K562 (cell line): ENCODE data around the gene SHANK3. TPM values are rescaled to one million over a fixed set of nuclear protein-coding genes. Genes with fewer than 3 reads are reported as not detected.

Experiments used
- ATAC-seq: fragments of 200-7000 bp; cut with Tn5 transposase; 3 replicates; pipeline ENCODE4 v1.9.1; 2020; ENCODE audit warnings: moderate library complexity
- BruUV-seq: library from RNA; stranded (reverse); fragments of 400-500 nt; replicated peaks from 2 replicates; lab custom pipeline; 2021; lab: Mats Ljungman, UMichigan
- CTCF ChIA-PET: fragments of 300-600 bp; formaldehyde crosslinking; extraction: SDS; loops from one replicate; lab custom pipeline; 2021; ENCODE audit warnings: low intra/inter-chr PET ratio; lab: Yijun Ruan, JAX
- POLR2A ChIA-PET: fragments of 300-600, 350-650 bp; sonication (Branson Sonifier 250); formaldehyde crosslinking; extraction: SDS; loops from one replicate; lab custom pipeline; 2021; ENCODE audit warnings: antibody characterized with exemption, inconsistent platforms; lab: Yijun Ruan, JAX
- DNase-seq, 4 experiments: peaks; one replicate each; pipeline versions ENCODE4 v3.0.0 to v3.0.0-alpha.2; 2011 to 2018; ENCODE audit warnings: low spot score in 3 of 4, mixed read lengths in 3 of 4; ENCODE audit errors: extremely low read depth in 1 of 4
- FAIRE-seq: peaks from 2 replicates; lab custom pipeline; 2011; peaks lifted over from hg19 to GRCh38; lab: Jason Lieb, UNC
- H2AFZ ChIP-seq: 2 replicates; pipeline ENCODE4 v1.6.0; 2011; ENCODE audit warnings: low read depth, low read length, control low read depth, inconsistent platforms
- H3K27ac ChIP-seq: fragments of 200-600 bp; 3 replicates; pipeline ENCODE4 v1.8.0; 2011; ENCODE audit warnings: low read depth, mild to moderate bottlenecking, control low read depth, inconsistent platforms, low read length, moderate library complexity, mixed read lengths; ENCODE audit errors: extremely low read depth
- H3K27me3 ChIP-seq, 2 experiments: fragments of 300-600 bp in 1 of 2; 2 replicates in 1 of 2; 3 replicates in 1 of 2; pipeline versions ENCODE4 v1.6.0 to v1.8.0; 2011; ENCODE audit warnings: inconsistent platforms in 2 of 2, low read length in 2 of 2, mild to moderate bottlenecking in 1 of 2, mixed read lengths in 1 of 2, moderate library complexity in 1 of 2; ENCODE audit not compliant: control insufficient read depth in 2 of 2, insufficient read depth in 2 of 2
- H3K36me3 ChIP-seq: fragments of 300-600 bp; 3 replicates; pipeline ENCODE4 v1.8.0; 2011; ENCODE audit warnings: mild to moderate bottlenecking, low read length, inconsistent platforms; ENCODE audit not compliant: control insufficient read depth, insufficient read depth
- H3K4me1 ChIP-seq, 2 experiments: fragments of 200-600 bp in 1 of 2; replicated peaks in 1 of 2; 2 replicates in 1 of 2; 3 replicates in 1 of 2; pipeline versions ENCODE4 v1.5.1 to v1.8.0; 2011; ENCODE audit warnings: inconsistent platforms in 2 of 2, low read length in 2 of 2, mild to moderate bottlenecking in 1 of 2, mixed read lengths in 1 of 2, moderate library complexity in 1 of 2; ENCODE audit not compliant: control insufficient read depth in 2 of 2, insufficient read depth in 2 of 2
- H3K4me2 ChIP-seq: 2 replicates; pipeline ENCODE4 v1.6.1; 2011; ENCODE audit warnings: low read length, control low read depth, inconsistent platforms, mixed read lengths; ENCODE audit not compliant: insufficient read depth
- H3K4me3 ChIP-seq: fragments of 200-600 bp; sonication (generic), shearing (Covaris generic); 2 replicates; pipeline ENCODE4 v1.5.1; 2016; ENCODE audit warnings: control low read depth, inconsistent platforms
- H3K79me2 ChIP-seq: fragments of 200-600 bp; 3 replicates; pipeline ENCODE4 v1.8.0; 2011; ENCODE audit warnings: low read length, inconsistent platforms; ENCODE audit not compliant: control insufficient read depth, insufficient read depth
- H3K9ac ChIP-seq, 2 experiments: 2 replicates each; pipeline versions ENCODE4 v1.6.0 to v1.6.1; 2011; ENCODE audit warnings: low read depth in 2 of 2, low read length in 2 of 2, control low read depth in 1 of 2, inconsistent platforms in 1 of 2, mild to moderate bottlenecking in 1 of 2, mixed read lengths in 1 of 2; ENCODE audit not compliant: insufficient read depth in 1 of 2
- H3K9me1 ChIP-seq: one replicate; pipeline ENCODE4 v1.6.0; 2011; ENCODE audit warnings: inconsistent platforms, mild to moderate bottlenecking, low read length, moderate library complexity; ENCODE audit not compliant: control insufficient read depth, insufficient read depth
- H3K9me3 ChIP-seq: replicated peaks from 2 replicates; pipeline ENCODE4 v1.5.1; 2011; ENCODE audit warnings: low read depth, low read length, inconsistent platforms; ENCODE audit not compliant: control insufficient read depth, insufficient read depth
- H4K20me1 ChIP-seq: replicated peaks from 2 replicates; pipeline ENCODE4 v1.6.1; 2011; ENCODE audit warnings: low read length, inconsistent platforms, mixed read lengths; ENCODE audit not compliant: control insufficient read depth, insufficient read depth
- BRD4 ChIP-seq: fragments of 200-600 bp; sonication (generic); IDR thresholded peaks from 2 replicates; pipeline ENCODE4 v1.6.1; 2017; ENCODE audit warnings: inconsistent platforms
- BRF1 ChIP-seq: IDR thresholded peaks from 3 replicates; pipeline ENCODE4 v1.6.1; 2011; ENCODE audit warnings: borderline replicate concordance, mild to moderate bottlenecking; ENCODE audit not compliant: insufficient read length; ENCODE audit errors: extremely low read depth
- CBX1 ChIP-seq: sonication (generic); IDR thresholded peaks from 2 replicates; pipeline ENCODE4 v1.6.1; 2016; ENCODE audit warnings: antibody characterized with exemption, low read depth, mild to moderate bottlenecking
- CBX3 ChIP-seq, 2 experiments: IDR thresholded peaks; 1 replicate in 1 of 2; 2 replicates in 1 of 2; pipeline ENCODE4 v1.6.1; 2012; ENCODE audit warnings: inconsistent platforms in 2 of 2, low read length in 2 of 2, borderline replicate concordance in 1 of 2, control low read depth in 1 of 2
- DEAF1 ChIP-seq: fragments of 450-650 bp; formaldehyde crosslinking; IDR thresholded peaks from 2 replicates; pipeline ENCODE4 v1.4.0; 2020; ENCODE audit warnings: mild to moderate bottlenecking, moderate library complexity
- PHF20 ChIP-seq: fragments of 450-650 bp; IDR thresholded peaks from 2 replicates; pipeline ENCODE4 v1.6.1; 2018; ENCODE audit not compliant: partially characterized antibody
- RBM17 ChIP-seq: fragments of 200-400 bp; formaldehyde crosslinking; IDR thresholded peaks from 2 replicates; pipeline ENCODE4 v1.6.1; 2017; ENCODE audit warnings: low read depth, mild to moderate bottlenecking, low read length, borderline replicate concordance
- SMARCA4 ChIP-seq: fragments of 450-650 bp; IDR thresholded peaks from 2 replicates; pipeline ENCODE4 v1.6.1; 2016
- TGIF2 ChIP-seq: sonication (generic); formaldehyde crosslinking; IDR thresholded peaks from 2 replicates; pipeline ENCODE4 v1.8.1; 2022; ENCODE audit warnings: mild to moderate bottlenecking, missing genetic modification reagents, moderate library complexity
- ZNF165 ChIP-seq: fragments of 250-450 bp; sonication (Bioruptor Pico); IDR thresholded peaks from 2 replicates; pipeline ENCODE4 v1.4.0; 2020; ENCODE audit warnings: borderline replicate concordance
- ZNF384 ChIP-seq: IDR thresholded peaks from 2 replicates; pipeline ENCODE4 v1.6.1; 2012; ENCODE audit warnings: low read depth, low read length, improper control_type of control experiment
- WGBS: fragments of 100-300 bp; shearing (Covaris generic); methylation state at CpG from one replicate; pipeline ENCODE4 v1.1.6; 2016; ENCODE audit warnings: low coverage, mixed read lengths; ENCODE audit not compliant: insufficient coverage; ENCODE audit errors: missing lambda C conversion rate; 5-methylcytosine and 5-hydroxymethylcytosine counted together
- in situ Hi-C: fragments of 300-500 bp; cut with MboI; formaldehyde crosslinking; loops from 4 replicates; pipeline ENCODE4 v1.15.0; 2018; ENCODE audit warnings: inconsistent platforms, mixed read lengths
- intact Hi-C: fragments of 100-400 bp; cut with micrococcal nuclease; formaldehyde crosslinking; loops from 2 replicates; pipeline ENCODE4 v1.14.2; 2022
- polyA plus RNA-seq, 8 experiments: library from polyadenylated mRNA; depleted of rRNA in 4 of 8; stranded (reverse) in 5 of 8; unstranded in 3 of 8; fragments of >200 nt; fragmentation: Nextera tagmentation in 2 of 8; fragmentation: Illumina TruSeq in 1 of 8; extraction: Ambion mirVana in 2 of 8; extraction: Trizol in 1 of 8; gene quantifications; 2 replicates each; pipeline versions ENCODE4 v1.2.1 to v1.2.3, GENCODE V29; 2011 to 2014; ENCODE audit warnings: inconsistent platforms in 1 of 8, missing spikeins in 1 of 8
- total RNA-seq, 7 experiments: library from RNA; depleted of rRNA in 6 of 7; stranded (reverse); fragments of >200 nt in 6 of 7; fragmentation: Illumina TruSeq in 2 of 7; extraction: Trizol in 2 of 7; gene quantifications; 2 replicates each; pipeline versions ENCODE4 v1.2.1 to v1.2.3, GENCODE V29; 2011 to 2021; ENCODE audit warnings: low replicate concordance in 1 of 7

The SHANK3 gene
- total and polyA plus RNA-seq, 9 of the 15 experiments (the other 6 are each of a cell fraction or from before 2014, with no cell fraction given), result 0.01 to 0.07 (median 0.03) TPM; not detected in 6

- in situ Hi-C loops (no loop called here), intact Hi-C loops (no loop called here)
- 37% methylated on average over 10 of the region's 12 CpGs for WGBS
- DNase-seq, result no peak
- no peak overlapping the region for H3K9ac ChIP-seq
- H3K79me2 ChIP-seq, result no peaks in the 10 kb centered on the region
- H3K36me3 ChIP-seq, result no peaks in the 10 kb centered on the region
- POLR2A ChIA-PET, result no interaction called here
- TF ChIP-seq PHF20 (no peak), RBM17 (no peak), ZNF165 (CRISPR knock-in tag) (no peak), CBX3 (IDR thresholded peaks at IDR 0.05; ENCODE audit: borderline replicate concordance in 1 of 2, low read length in 2 of 2) (no peak), SMARCA4 (no peak), CBX1 (no peak), TGIF2 (CRISPR knock-in tag) (no peak), ZNF384 (no peak), DEAF1 (CRISPR knock-in tag) (no peak), BRF1 (no peak), BRD4 (no peak)
- no peaks in the 10 kb centered on the region for H3K9me1 ChIP-seq
- no peaks in the 10 kb centered on the region for H3K4me1 ChIP-seq
- no peak for FAIRE-seq
- H3K27ac ChIP-seq, result no peak overlapping the region
- H3K4me2 ChIP-seq, result no peak overlapping the region
- BruUV-seq, result no TSS peak
- H3K27me3 ChIP-seq, result no peaks in the 10 kb centered on the region; a peak in 2 of 5 replicates
- no peaks in the 10 kb centered on the region for H3K9me3 ChIP-seq
- no peak overlapping the region for H3K4me3 ChIP-seq
- no peak for ATAC-seq
- CTCF ChIA-PET, result no interaction called here
- no peaks in the 10 kb centered on the region for H4K20me1 ChIP-seq
- no peak overlapping the region for H2AFZ ChIP-seq
Measured at GRCh38 chr22:50665212-50665611, 7.4 kb upstream of the SHANK3 start.
